ENCODE data around the gene TMEM212. TPM values are rescaled to one million over a fixed set of nuclear protein-coding genes. Genes with fewer than 3 reads are reported as not detected.

TMEM212 gene
- total RNA-seq, 1 donor from 2014 or later = not detected

DNA sequence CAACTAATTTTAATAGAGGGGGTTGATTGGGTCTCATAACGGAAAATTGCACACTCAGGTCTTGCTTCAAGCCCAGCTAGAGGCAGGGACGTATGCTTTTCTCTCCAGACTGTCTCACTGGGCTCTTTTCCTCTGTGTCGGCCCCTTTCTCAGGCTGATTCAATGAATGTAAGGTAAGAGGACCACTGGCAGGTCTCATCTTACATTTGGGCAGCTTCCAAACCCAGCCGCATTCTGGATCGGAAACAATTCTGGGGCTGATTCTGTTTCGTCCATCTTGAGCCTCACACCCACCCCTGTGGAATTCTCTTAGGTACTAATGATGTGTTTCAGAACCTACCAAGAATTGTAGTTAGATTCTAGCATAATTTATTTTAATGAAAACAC, 40.7 kb downstream of the TMEM212 start:
- Mint-ChIP-seq H3K4me3 (ENCODE audit: unreplicated experiment) (no peak overlapping the region), H3K27ac (ENCODE audit: unreplicated experiment) (no peak overlapping the region), H3K27me3 (ENCODE audit: low read depth, unreplicated experiment) (no peaks in the 10 kb centered on the region), H3K36me3 (ENCODE audit: low read depth, unreplicated experiment) (no peaks in the 10 kb centered on the region), H3K9me3 (ENCODE audit: unreplicated experiment) (no peaks in the 10 kb centered on the region), H3K4me1 (ENCODE audit: low read depth, unreplicated experiment) (peaks cover 8% of the 10 kb centered on the region)
- no peak overlapping the region for H3K4me2 ChIP-seq (ENCODE audit: low read length)
- H3K36me3 ChIP-seq (ENCODE audit: insufficient read depth, low read length) = no peaks in the 10 kb centered on the region
- H3K79me2 ChIP-seq (ENCODE audit: insufficient read depth, low read length) = no peaks in the 10 kb centered on the region
- no peaks in the 10 kb centered on the region for H3K27me3 ChIP-seq (ENCODE audit: insufficient read depth, low read length)
- no peaks in the 10 kb centered on the region for H3K4me1 ChIP-seq (ENCODE audit: insufficient read depth, low read length)
- no peak overlapping the region for H3K27ac ChIP-seq (ENCODE audit: low read depth, low read length)
- H3K4me3 ChIP-seq (ENCODE audit: insufficient read depth, low read depth, low read length) = no peak overlapping the region
- TF ChIP-seq EZH2 (IDR thresholded peaks at IDR 0.05; ENCODE audit: insufficient read depth, low read length) = no peak
- TF ChIP-seq, protein P1, sequence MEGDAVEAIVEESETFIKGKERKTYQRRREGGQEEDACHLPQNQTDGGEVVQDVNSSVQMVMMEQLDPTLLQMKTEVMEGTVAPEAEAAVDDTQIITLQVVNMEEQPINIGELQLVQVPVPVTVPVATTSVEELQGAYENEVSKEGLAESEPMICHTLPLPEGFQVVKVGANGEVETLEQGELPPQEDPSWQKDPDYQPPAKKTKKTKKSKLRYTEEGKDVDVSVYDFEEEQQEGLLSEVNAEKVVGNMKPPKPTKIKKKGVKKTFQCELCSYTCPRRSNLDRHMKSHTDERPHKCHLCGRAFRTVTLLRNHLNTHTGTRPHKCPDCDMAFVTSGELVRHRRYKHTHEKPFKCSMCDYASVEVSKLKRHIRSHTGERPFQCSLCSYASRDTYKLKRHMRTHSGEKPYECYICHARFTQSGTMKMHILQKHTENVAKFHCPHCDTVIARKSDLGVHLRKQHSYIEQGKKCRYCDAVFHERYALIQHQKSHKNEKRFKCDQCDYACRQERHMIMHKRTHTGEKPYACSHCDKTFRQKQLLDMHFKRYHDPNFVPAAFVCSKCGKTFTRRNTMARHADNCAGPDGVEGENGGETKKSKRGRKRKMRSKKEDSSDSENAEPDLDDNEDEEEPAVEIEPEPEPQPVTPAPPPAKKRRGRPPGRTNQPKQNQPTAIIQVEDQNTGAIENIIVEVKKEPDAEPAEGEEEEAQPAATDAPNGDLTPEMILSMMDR (IDR thresholded peaks at IDR 0.05; ENCODE audit: insufficient read depth, low read depth, low read length) = no peak
- FAIRE-seq (no peak), DNase-seq (ENCODE audit: low read depth) (no peak)
- H4K20me1 ChIP-seq (ENCODE audit: insufficient read depth, low read length) = no peaks in the 10 kb centered on the region
- no peaks in the 10 kb centered on the region for H3K9me3 ChIP-seq (ENCODE audit: insufficient read depth, low read depth, low read length)
- no peak overlapping the region for H2AFZ ChIP-seq (ENCODE audit: low read depth, low read length)
- H3K9ac ChIP-seq (ENCODE audit: low read length) = no peak overlapping the region

DNA sequence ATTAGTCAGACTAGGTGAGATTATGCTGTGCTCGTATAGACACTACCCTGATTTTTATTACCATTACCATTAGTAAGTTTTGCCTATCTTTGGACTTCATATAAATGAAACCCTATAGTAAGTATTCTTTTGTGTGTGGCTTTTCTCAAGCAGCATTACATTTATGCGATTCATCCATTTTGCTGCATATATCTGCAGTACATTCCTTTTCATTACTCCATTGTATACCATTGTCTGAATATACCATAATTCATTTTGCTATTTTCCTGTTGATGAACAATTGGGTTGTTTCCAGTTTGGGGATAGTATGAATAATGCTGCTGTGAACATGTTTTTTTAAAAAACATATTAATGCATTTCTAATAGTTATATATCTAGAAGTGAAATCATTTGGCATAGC, 45.3 kb downstream of the TMEM212 start:
- H3K4me3 Mint-ChIP-seq (ENCODE audit: unreplicated experiment) = no peak overlapping the region
- Histone ChIP-seq H2AFZ (ENCODE audit: low read depth, low read length) (no peak overlapping the region), H3K4me3 (ENCODE audit: insufficient read depth, low read depth, low read length) (no peak overlapping the region), H3K36me3 (ENCODE audit: insufficient read depth, low read length) (no peaks in the 10 kb centered on the region), H4K20me1 (ENCODE audit: insufficient read depth, low read length) (no peaks in the 10 kb centered on the region), H3K79me2 (ENCODE audit: insufficient read depth, low read length) (no peaks in the 10 kb centered on the region), H3K9ac (ENCODE audit: low read length) (no peak overlapping the region), H3K4me1 (ENCODE audit: insufficient read depth, low read length) (no peaks in the 10 kb centered on the region), H3K4me2 (ENCODE audit: low read length) (no peak overlapping the region), H3K27me3 (ENCODE audit: insufficient read depth, low read length) (no peaks in the 10 kb centered on the region), H3K27ac (ENCODE audit: low read depth, low read length) (no peak overlapping the region), H3K9me3 (ENCODE audit: insufficient read depth, low read depth, low read length) (no peaks in the 10 kb centered on the region)
- peaks cover 2% of the 10 kb centered on the region for H3K27me3 Mint-ChIP-seq (ENCODE audit: low read depth, unreplicated experiment)
- no peak overlapping the region for H3K27ac Mint-ChIP-seq (ENCODE audit: unreplicated experiment)
- no peak for DNase-seq (ENCODE audit: low read depth)
- no peaks in the 10 kb centered on the region for H3K36me3 Mint-ChIP-seq (ENCODE audit: low read depth, unreplicated experiment)
- no peaks in the 10 kb centered on the region for H3K9me3 Mint-ChIP-seq (ENCODE audit: unreplicated experiment)
- FAIRE-seq = no peak
- peaks cover 8% of the 10 kb centered on the region for H3K4me1 Mint-ChIP-seq (ENCODE audit: low read depth, unreplicated experiment)
- no peak for TF ChIP-seq EZH2 (IDR thresholded peaks at IDR 0.05; ENCODE audit: insufficient read depth, low read length)
- TF ChIP-seq, protein P1 (IDR thresholded peaks at IDR 0.05; ENCODE audit: insufficient read depth, low read depth, low read length) = no peak

DNA sequence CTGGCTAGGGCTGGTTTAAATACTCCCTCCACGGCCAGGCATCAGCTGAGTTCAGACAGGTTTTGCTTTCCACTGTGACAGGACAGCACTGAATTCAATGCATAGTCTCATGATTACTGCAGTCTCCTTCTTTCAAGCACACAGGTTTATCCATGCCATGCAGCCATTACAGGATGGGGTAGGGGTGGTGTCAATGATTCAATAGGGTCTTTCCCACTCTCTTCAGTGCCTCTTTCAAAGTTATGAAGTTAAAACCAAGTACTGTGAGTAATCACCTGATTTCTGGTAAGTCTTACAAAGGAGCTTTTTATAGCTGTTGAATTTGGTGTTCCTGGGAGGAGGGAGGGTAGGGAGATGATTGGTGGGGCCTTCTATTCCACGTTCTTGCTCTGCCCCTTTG, 47.2 kb downstream of the TMEM212 start:
- TF ChIP-seq EZH2 (IDR thresholded peaks at IDR 0.05; ENCODE audit: insufficient read depth, low read length) = no peak
- TF ChIP-seq, protein P1 (IDR thresholded peaks at IDR 0.05; ENCODE audit: insufficient read depth, low read depth, low read length) = no peak
- Mint-ChIP-seq H3K4me3 (ENCODE audit: unreplicated experiment) (no peak overlapping the region), H3K27ac (ENCODE audit: unreplicated experiment) (no peak overlapping the region), H3K27me3 (ENCODE audit: low read depth, unreplicated experiment) (peaks cover 2% of the 10 kb centered on the region), H3K36me3 (ENCODE audit: low read depth, unreplicated experiment) (no peaks in the 10 kb centered on the region), H3K9me3 (ENCODE audit: unreplicated experiment) (no peaks in the 10 kb centered on the region), H3K4me1 (ENCODE audit: low read depth, unreplicated experiment) (peaks cover 8% of the 10 kb centered on the region)
- FAIRE-seq (no peak), DNase-seq (ENCODE audit: low read depth) (no peak)
- Histone ChIP-seq H3K4me3 (ENCODE audit: insufficient read depth, low read depth, low read length) (no peak overlapping the region), H3K9me3 (ENCODE audit: insufficient read depth, low read depth, low read length) (no peaks in the 10 kb centered on the region), H3K4me2 (ENCODE audit: low read length) (no peak overlapping the region), H3K4me1 (ENCODE audit: insufficient read depth, low read length) (no peaks in the 10 kb centered on the region), H3K9ac (ENCODE audit: low read length) (no peak overlapping the region), H3K27me3 (ENCODE audit: insufficient read depth, low read length) (no peaks in the 10 kb centered on the region), H3K36me3 (ENCODE audit: insufficient read depth, low read length) (no peaks in the 10 kb centered on the region), H2AFZ (ENCODE audit: low read depth, low read length) (no peak overlapping the region), H3K79me2 (ENCODE audit: insufficient read depth, low read length) (no peaks in the 10 kb centered on the region), H4K20me1 (ENCODE audit: insufficient read depth, low read length) (no peaks in the 10 kb centered on the region), H3K27ac (ENCODE audit: low read depth, low read length) (no peak overlapping the region)
